IPS DF 4.7 (cell line): Measurements from ENCODE around the gene ARID3A.

Source experiments
- DNase-seq: peaks from one replicate; pipeline ENCODE4 v3.0.0-alpha.2; 2013; ENCODE audit warnings: low spot score; ENCODE audit errors: extremely low read depth

The ARID3A gene

DNA sequence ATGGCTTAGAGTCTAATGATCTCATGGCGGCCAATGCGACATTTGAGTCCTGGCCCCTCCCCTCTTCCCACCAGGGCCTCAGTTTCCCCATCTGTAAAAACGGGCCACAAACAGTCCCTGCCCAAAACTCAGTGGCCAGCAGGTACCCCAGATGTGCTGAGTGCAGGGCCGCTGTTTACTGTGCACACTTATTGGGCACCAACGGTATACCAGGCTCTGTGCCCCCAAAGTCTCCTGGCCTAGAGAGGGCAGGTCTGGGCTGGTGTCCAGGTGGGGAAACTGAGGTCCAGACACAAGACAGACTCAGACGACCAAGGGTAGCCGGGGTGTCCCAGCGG, 34.7 kb downstream of the ARID3A start:
- no peak for DNase-seq

DNA sequence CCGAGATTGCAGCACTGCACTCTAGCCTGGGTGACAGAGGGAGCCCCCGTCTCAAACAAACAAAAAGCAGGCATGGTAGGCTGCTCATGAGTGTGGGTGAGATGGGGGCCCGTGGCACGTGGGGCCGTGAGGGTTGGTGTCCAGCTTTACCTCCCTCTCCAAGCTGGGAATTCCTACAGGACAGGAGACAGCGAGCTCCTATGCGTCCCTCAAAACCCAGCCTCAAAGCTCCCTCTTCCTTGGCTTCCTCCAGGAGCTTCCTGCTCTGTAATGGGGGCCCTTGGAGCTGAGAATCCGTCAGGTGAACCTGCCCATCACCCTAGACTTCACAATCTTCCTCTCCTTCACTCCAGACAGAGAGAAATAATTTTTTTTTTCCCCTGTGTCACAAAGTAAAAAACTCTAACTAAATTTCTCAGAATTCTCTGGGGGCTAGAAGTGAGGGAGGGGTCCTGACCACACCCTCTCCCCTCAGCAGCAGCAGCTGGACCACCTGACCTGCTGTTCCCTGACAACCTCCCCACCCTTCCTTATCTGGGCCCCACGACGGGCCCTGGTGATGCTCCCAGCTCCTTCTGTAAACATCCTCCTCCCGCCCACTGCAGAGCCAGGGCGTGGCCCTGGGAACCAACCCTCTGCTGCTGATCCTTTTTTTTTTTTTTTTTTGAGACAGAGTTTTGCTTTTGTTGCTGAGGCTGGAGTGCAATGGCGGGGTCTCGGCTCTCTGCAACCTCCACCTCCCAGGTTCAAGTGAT, 36.2 kb downstream of the ARID3A start:
- DNase-seq: no peak

DNA sequence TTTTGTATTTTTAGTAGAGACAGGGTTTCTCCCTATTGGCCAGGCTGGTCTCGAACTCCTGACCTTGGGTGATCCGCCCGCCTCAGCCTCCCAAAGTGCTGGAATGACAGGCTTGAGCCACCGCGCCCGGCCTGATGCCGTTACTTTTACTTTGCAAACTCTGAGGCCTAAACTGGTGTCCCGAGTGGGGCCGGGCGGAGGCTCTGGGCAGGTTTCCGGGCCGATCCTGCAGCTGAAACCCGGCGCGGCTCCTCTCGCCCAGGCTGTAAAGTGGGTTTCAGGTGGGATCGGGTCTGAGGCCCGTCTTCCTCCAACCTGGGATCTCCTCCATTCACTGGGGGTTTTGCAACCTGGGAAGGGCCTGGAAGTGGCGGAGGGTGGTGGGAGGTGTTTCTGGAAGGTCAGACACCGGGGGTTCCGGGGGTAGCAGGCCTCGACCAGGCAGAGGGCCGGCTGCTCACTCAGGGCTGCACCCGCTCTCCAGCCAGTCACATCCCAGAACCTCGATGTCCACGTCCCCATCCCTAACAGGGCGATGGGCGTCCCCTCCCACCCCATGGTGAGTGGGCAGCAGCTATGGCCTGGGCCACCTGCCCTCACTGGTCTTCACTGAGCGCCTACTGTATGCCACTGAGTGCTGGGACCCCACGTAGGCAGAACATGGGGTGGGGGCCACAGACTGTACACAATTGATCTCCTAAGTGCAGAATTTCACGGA, 37.0 kb downstream of the ARID3A start:
- DNase-seq: no peak

DNA sequence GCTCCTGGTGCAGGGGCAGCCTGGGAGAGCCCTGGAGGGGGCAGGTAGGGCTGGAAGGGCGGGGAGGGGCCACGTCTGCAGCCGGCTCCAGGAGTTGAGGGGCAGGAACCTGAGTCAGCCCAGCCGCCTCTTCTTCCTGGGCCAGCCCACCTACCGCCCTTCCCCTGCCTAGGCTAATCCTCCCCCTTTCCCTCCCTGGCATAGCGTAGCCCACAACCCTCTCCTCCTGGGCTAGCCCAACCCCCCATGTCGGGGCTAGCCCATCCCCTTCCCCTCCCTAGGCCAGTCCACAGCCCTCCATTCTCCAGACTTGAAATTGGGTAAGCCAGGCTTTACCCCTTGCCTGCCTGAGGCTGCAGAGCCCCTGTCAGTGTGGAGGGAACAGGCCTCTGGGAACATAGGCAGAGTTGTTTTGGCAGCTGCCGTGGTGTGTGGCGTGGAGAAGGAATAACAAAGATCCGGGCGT, 37.7 kb downstream of the ARID3A start:
- no peak for DNase-seq

DNA sequence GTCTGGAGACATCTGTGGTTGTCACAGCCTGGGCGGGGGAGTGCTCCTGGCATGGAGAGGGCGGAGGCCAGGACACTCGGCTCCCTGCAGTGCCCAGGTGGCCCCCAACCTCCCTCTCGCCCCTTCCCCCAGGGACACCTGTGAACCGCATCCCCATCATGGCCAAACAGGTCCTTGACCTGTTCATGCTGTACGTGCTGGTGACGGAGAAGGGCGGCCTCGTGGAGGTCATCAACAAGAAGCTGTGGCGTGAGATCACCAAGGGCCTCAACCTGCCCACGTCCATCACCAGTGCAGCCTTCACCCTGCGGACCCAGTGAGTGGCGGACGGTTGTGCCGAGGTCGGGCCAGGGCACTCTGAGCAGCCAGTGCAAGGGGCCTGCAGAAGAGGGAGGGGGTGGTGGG, 38.3 kb downstream of the ARID3A start:
- DNase-seq: no peak

DNA sequence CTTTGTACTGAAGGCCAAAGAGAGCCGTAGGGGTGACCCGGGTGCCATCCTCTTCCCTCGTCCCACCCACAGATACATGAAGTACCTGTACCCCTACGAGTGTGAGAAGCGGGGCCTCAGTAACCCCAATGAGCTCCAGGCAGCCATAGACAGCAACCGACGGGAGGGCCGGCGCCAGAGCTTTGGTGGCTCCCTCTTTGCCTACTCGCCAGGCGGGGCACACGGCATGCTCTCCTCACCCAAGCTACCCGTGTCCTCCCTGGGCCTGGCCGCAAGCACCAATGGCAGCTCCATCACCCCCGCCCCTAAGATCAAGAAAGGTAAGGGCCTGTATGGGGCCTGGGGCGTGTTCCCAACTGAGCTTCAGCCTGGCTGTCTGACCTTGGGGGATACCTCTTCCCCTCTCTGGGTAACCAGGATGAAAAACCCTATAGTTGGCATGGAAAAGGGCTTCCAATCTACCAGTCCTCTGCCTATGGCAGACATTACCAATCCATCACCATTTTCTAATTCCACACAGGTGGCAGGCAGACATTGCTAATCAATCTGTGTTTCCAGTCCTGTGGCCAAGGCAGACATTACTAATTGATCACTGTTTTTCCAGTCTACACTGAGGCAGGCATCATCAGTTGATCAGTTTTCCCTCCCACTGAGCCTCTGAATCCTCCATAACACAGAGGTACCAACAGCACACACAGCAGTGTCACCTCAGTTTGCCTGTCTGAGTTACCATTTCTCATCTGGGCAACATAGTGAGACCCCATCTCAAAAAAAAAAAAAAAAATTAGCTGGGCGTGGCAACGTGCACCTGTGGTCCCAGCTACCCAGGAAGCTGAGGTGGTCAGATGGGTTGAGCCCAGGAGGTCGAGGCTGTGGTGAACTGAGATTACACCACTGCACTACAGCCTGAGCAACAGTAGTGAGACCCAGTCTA, 39.2 kb downstream of the ARID3A start:
- no peak for DNase-seq

DNA sequence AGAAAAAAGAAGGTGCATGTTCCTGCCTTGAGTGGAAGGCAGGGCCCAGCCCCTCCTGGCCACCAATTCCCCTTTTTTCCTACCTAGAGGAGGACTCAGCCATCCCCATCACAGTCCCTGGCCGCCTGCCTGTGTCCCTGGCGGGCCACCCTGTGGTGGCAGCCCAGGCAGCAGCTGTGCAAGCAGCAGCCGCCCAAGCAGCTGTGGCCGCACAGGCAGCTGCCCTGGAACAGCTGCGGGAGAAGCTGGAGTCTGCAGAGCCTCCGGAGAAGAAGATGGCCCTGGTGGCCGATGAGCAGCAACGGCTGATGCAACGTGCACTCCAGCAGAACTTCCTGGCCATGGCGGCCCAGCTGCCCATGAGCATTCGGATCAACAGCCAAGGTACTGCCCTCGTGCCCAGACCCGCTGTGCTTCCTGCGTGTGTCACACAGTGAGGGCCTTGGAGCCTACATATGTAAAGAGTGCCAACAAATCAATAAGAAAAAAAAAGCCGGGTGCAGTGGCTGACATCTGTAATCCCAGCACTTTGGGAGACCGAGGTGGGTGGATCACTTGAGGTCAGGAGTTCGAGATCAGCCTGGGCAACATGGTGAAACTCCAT, 40.8 kb downstream of the ARID3A start:
- DNase-seq: no peak

DNA sequence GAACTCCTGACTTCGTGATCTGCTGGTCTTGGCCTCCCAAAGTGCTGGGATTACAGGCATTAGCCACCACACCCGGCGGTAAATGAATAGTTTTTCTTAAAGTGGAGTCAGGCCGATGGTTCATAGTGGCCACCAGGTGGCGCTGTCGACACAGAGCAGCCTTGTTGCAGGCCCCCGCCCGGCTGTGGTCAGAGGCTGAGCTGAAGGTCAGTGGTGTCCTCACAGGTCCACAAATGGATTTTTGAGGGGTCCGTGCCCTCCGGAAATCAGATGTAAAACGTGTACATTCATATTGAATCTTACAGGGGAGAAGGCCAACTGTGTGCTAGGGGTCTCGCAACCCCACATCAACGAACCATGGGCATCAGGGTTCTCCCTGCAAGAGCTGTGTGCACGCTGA, 44.9 kb downstream of the ARID3A start:
- no peak for DNase-seq

DNA sequence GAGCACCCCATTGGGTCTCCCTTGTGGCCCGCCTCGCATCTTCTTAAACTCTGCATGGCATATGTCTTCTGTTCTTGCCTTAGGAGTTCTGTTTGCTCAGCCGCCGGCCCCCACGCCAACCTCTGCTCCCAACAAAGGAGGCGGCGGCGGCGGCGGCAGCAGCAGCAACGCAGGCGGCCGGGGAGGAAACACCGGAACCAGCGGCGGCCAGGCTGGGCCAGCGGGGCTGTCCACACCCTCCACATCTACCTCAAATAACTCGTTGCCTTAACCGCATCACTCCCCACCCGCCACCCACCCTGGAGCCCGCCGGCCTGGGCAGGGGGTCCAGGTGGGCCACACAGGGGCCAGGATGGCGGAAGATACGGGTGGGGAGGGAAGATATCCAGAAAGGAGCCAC, 46.0 kb downstream of the ARID3A start:
- DNase-seq: no peak

DNA sequence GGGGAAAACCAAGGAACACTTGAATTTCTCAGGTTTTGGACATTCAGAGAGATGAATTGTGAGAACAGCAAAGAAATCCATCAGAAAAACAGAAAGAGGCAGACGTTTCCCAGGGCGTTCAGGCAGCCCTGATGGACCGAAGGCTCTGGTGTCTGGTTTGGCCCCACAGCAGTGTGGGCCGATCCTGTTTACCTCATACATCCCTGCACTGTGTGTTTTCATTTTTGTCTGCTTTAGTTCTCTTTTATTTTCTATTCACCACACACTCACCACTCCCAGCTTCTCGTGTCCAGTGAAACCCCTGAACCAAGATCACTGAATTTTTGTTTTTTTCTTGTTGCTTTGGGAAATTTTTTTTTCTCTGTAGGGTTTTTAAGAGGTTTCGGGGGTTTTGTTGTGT, 46.4 kb downstream of the ARID3A start:
- no peak for DNase-seq

DNA sequence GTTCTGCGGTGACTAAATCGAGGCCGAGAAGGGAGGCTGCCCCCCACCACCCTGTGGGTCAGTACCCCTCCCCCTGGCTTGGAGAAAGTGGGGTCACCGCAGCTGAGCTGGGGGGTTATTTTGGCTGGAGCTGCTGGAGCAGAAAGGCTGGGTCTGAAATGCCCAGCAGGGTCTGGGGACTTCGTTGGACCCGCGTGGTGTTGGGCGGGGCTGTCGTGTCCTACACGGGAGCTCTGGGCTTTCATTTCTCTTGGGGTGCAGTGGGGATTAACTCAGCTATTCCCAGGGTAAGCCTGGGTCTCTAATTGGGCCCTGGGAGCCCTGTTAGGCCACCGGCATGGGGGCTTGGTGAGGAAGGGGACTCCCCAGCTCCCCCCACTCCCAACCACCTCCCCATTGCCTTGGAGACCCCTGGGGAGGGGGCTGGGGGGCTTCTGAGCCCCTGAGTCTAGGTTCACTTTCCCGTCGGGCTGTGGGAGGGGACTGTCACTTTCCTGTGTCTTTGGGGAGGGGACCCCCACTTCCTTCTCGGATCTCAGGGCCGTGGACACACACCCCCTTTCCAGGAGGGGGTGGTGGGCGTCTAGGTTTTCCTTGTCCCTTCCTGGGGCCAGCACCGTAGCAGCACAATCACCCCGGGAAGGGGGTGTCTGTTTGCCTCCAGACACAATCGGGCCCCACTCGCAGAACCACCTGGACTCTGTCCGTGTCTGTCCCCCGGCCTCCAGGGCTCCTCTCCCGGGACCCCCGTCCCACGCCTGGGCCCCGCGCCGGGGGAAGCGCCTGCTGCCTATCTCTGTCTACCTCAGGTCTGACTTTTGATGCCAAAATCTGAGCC, 48.1 kb downstream of the ARID3A start:
- no peak for DNase-seq

DNA sequence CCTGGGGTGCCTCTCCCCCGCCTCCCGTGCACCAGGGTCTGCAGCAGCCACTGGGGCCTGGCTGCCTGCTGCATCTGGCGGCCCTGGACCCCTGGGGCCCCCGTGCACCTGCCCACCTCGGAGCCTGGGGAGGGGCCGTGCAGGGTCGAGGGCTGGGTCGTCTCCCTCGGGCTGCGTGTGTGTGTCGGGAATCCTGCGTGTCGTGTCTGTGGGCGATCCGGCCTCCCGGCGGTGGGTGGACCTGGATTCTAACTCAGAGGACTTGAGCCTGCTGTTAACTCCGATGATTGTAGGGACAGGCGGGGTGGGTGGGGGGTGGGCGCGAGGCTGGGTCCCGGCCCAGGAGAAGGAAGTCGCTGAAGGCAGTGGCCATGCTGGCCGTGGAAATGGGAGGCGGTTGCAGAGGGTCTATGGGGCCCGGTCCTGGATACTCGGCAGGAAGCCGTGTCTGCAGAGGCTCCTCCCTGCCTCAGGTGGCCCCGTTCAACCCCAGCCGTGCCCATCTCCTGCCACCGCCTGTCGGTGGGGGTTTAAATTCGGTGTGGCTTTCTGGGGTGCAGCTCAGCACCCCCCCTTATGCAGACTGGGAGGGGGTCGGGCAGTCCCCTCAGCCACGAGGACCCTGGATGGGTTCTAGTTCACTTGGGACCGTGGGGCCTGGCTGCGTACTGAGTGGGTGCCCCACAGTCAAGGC, 48.9 kb downstream of the ARID3A start:
- DNase-seq: no peak

DNA sequence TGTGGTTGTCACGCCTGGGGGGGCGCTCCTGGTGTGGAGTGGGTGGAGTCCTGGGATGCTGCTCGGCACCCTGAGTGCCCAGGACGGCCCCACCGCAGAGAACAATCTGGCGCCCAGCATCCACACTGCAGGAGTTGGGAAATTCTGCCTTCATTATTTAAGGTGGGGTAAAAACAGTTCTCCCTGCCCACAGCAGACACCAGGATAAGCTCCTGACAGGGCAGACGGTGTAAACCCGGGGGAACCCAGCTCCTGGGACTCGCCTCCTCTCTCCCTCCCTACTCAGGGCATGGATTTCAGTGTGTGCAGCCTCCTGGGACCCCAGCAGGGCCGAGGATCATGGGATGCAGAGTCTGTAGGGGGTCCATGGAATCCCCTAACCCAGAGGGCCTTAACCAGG, 50.6 kb downstream of the ARID3A start:
- DNase-seq: no peak

DNA sequence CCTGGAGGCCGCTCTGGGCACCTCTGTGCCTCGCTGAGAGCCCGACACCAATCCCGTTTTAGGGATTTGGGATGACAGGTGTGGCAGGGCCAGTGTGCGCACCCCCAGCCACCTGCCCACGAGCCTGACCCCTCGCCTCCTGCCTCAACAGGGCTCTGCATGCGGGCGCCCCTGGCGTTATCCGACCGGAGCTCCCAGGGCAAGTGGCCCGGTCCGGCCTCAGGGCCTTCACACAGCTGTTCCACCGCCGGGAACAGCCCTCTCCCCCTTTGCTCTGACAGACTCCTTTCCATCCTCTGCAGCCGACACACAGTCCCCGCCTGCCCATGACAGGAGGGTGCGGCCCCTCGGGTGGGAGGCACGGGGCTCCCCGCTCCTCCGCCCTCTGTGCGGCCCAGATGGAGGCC, 51.2 kb downstream of the ARID3A start:
- DNase-seq: no peak

DNA sequence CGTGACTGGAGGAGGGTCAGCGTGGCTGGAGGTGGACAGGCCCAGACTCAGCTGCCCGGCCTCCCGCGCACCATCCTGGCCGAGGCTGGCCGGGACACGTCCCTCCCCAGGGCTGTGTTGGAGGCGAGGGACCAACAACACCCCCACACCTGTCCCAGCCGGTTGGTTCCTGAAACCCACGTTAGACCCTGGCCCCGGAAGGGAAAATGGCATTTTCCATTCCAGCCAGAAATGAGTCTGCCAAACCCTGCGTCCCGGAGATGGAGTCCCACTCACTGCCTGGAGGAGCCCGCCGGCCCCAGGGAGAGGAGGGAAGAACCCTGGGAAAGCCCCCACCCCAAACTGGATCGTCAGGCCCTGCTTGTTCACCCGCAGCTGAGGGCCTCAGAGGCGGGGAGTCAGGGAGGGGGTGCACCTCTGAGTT, 53.5 kb downstream of the ARID3A start:
- no peak for DNase-seq

DNA sequence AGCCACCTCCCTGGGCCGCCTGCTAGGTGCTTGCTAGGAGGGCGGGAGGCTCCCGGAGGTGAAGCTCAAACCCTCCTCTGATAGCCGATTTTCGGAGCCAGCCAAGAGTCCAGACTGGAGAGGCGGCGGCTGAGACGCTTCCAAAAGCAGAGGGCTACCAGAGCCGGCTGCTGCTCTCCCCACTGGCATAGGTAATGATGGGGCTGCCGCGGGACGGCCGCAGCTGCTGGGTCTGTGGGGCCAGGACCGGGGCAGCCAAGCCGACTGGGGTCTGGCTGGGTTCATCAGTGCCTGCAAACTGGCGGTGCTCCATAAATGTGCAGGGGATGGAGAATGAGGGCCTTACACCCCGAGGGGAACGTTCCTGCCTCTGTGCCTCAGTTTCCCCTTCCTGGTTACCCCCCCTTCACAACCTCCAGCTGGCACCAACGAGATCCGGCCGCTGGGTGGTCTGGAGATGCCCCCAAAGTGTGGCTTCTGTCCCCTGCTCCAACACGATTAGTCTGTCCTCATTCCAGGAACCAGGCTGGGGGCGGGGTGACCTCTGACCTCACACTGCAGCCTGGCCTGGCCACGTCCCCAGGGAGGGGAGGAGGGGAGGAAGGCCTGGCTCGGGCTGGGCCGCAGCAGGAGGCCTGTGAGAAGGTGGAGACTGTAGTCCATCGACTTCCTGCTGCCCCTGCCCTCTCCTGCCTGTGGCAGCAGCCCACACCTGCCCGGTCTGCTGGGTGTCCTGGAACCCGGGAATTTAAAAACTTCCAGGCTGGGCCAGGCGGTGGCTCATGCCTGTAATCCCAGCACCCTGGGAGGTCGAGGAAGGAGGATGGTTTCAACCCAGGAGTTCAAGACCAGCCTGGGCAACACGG, 54.5 kb downstream of the ARID3A start:
- DNase-seq: no peak

DNA sequence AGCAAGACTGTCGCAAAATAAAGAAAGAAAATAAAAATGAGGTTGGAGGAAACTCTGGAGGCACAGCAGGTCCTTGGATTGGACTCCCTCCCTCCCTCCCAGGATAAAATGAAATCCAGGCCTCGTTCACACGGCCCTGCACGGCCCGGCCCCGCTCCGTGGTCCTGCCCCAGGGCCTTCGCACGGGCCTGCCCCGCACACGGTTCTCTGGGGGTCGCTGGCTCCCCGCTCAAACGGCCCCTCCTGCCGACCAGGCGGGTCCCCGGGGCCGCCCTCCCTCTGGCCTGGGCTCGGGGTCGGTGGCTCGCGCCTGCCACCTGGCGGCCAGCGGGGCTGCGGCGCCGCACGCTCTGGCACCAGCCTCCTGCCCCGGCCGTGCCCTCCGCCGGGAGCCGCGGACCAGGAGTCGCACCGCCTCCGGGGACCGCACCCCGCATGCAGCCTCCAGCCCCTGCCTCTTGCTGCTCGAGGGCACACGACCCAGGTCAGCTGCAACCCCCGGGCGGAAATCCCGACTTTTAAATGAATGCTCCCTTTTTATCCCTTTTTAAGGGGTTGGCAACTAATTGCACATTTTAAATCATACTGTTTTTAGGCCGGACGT, 56.8 kb downstream of the ARID3A start:
- no peak for DNase-seq

DNA sequence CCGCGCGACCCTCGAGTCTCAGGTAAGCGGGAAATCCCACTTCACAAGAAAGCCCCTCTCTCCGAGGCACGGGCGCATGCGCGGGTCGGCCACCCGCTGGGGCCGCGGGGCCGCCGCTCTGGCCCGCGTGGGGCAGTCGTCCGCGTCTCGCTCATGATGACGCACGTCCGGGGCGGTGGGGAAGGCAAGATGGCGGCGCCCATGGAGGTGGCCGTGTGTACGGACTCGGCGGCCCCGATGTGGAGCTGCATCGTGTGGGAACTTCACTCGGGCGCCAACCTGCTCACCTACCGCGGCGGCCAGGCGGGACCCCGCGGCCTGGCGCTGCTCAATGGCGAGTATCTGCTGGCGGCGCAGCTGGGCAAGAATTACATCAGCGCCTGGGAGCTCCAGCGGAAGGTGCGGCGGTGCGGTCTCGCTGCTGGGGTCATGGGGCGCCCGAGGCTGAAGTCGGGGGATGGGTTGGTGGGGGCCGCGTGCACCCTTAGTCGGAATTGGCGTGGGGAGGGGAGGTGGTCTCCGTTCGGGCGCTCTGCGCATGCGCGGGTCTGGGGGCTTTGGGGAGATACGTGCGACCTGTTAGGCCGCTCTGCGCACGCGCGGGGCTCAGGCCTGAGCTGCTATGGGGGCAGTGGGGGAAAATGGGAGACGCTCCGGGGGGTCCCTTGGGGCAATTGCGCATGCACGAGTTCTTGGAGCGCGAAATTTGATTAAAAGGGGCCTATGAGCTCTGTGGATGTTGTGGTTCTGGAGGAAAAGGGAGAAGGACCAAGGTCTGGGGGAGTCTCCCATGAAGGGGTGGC, 58.5 kb downstream of the ARID3A start, which contains the start of gene WDR18:
Gene WDR18, plus strand, starts transcription at position 181 of the 803 bp plus-strand sequence. Its CDS starts 9 bp downstream, at position 190.
- DNase-seq: no peak
